ENCODE measurements around the gene RBFA.

The RBFA gene

GRCh38 chr18:80033181-80034067 lies 810 bp upstream of the RBFA start:
- DNase-seq, result no peak

- no peak for DNase-seq
Measured at GRCh38 chr18:80034852-80035406, 695 bp downstream of the RBFA start.

- DNase-seq, result no peak
Measured at GRCh38 chr18:80035997-80036396, 1.8 kb downstream of the RBFA start.

GRCh38 chr18:80037300-80037699 lies 3.1 kb downstream of the RBFA start:
- DNase-seq, result no peak

GRCh38 chr18:80037869-80038630 lies 3.8 kb downstream of the RBFA start:
- no peak for DNase-seq

GRCh38 chr18:80040515-80040914 lies 6.3 kb downstream of the RBFA start:
- DNase-seq, result no peak

GRCh38 chr18:80041424-80041823 lies 7.2 kb downstream of the RBFA start:
- DNase-seq, result no peak

- DNase-seq, result no peak
Measured at GRCh38 chr18:80042785-80043184, 8.6 kb downstream of the RBFA start.

- no peak for DNase-seq
Measured at GRCh38 chr18:80044072-80044471, 9.8 kb downstream of the RBFA start.

GRCh38 chr18:80046011-80046410 lies 11.8 kb downstream of the RBFA start:
- DNase-seq, result no peak

GRCh38 chr18:80046431-80046830 lies 12.2 kb downstream of the RBFA start:
- DNase-seq, result no peak

- no peak for DNase-seq
Measured at GRCh38 chr18:80046961-80047541, 12.8 kb downstream of the RBFA start.

GRCh38 chr18:80050797-80051196 lies 16.6 kb downstream of the RBFA start:
- DNase-seq, result no peak

GRCh38 chr18:80056095-80056494 lies 21.9 kb downstream of the RBFA start:
- DNase-seq, result no peak

GRCh38 chr18:80059945-80060344 lies 25.7 kb downstream of the RBFA start:
- DNase-seq, result no peak

GRCh38 chr18:80065705-80066104 lies 31.5 kb downstream of the RBFA start:
- DNase-seq, result no peak

- no peak for DNase-seq
Measured at GRCh38 chr18:80067321-80067720, 33.1 kb downstream of the RBFA start.

GRCh38 chr18:80067897-80068296 lies 33.7 kb downstream of the RBFA start:
- DNase-seq, result no peak

- DNase-seq, result no peak
Measured at GRCh38 chr18:80068571-80069272, 34.5 kb downstream of the RBFA start.

GRCh38 chr18:80070825-80071224 lies 36.6 kb downstream of the RBFA start:
- no peak for DNase-seq

GRCh38 chr18:80074183-80074582 lies 39.9 kb downstream of the RBFA start:
- DNase-seq, result no peak

- DNase-seq, result no peak
Measured at GRCh38 chr18:80074697-80075096, 40.5 kb downstream of the RBFA start.

GRCh38 chr18:80075940-80076339 lies 41.7 kb downstream of the RBFA start:
- no peak for DNase-seq
